ENCODE results near the gene TNS3. TPM values are rescaled to one million over a fixed set of nuclear protein-coding genes. Genes with fewer than 3 reads are reported as not detected.

Gene TNS3
- total and polyA plus RNA-seq, 3 experiments from 2014 or later = 1.4 to 1.5 TPM; not detected in 1

DNA sequence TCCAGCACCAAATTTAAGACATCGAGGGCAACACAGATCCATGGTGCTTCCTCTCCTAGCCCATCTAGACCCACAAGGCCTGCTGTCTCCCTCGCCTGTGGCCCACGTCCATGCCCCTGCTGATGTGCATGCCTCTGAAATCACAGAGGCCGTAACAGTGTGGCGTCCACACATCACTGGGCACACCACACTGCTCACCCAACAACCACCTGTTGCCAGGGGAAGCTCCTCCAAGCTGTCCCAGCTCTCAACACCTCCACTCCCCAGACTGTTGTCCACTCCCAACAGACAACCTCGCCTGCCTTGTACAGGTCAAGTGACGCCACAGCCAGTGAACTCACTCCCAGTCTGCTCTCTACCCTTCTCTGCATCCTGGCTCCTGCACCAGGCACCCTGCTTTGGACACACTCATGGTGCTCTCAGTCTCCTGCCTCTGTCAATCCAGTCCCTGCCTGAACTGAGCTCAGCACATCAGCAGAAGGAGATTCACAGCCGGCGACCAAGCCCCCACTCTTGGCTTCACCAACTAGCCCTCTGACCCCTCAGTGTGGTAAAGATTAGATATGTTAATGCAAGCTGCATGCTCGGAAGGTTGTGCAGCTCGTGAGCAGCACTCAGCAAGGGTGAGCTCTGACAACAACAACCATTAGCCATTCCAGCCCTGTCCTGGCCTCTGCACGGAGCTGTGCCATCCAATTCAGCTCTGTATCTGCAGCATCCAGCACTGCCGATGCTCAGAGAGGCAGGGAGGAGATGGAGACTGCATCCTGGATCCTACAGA is 197.0 kb downstream of the TNS3 start:
- Mint-ChIP-seq H3K9me3 (peaks cover 0 to 7% (median 0%) of the 10 kb centered on the region in 5 donors), H3K27ac (no peak overlapping the region), H3K27me3 (peaks cover 0 to 4% of the 10 kb centered on the region in 2 donors), H3K4me1 (no peaks in the 10 kb centered on the region), H3K4me3 (no peak overlapping the region), H3K36me3 (no peaks in the 10 kb centered on the region)
- H3K4me3 ChIP-seq (ENCODE audit: low read length) = no peak overlapping the region
- no peak for DNase-seq
- H3K27me3 ChIP-seq (ENCODE audit: insufficient read depth, low read length, poor library complexity, severe bottlenecking) = no peaks in the 10 kb centered on the region
- ChIA-PET CTCF (no interaction called here), POLR2A (no interaction called here)
- H3K27ac ChIP-seq (ENCODE audit: low read depth, low read length) = no peak overlapping the region
- no peaks in the 10 kb centered on the region for H3K9me3 ChIP-seq (ENCODE audit: low read length)
- no peaks in the 10 kb centered on the region for H3K4me1 ChIP-seq (ENCODE audit: insufficient read depth, low read length)
- no peaks in the 10 kb centered on the region for H3K36me3 ChIP-seq (ENCODE audit: insufficient read depth, low read length)

DNA sequence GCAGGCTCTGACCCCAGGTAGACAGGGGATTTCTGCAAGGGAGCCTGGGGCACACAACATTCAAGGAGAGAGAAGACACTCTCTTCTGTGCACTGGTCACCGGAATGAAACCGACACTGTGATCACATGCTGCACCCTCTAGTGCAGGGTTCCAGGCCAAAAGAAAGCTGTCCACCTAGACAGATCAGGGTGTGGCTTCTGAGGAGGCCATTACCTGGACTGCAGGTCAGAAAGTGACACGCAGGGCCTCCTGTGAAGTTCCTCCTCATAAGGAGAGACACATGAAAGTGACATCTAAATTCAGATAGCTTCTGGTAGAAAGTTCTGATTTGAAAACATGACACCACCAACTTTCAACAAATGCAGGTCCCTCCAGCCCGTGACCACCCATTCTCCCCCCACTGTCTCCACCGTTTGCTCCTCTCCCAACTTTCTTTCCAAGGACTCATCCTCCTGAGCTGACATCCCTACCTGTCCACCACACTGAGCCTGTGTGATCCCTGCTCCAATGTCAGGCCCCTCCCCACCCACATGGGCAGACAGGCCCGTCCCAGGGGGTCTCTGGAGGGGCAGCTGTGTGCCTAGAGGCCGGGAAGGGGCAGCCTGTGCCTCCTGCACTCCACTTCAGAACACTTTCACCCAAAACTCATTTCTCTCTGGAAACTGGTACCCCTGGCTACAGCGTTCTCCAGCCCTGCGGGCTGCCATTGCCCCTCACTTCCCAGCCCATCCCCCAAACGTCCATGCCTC is 198.0 kb downstream of the TNS3 start:
- Mint-ChIP-seq H3K27me3 (peaks cover 0 to 4% of the 10 kb centered on the region in 2 donors), H3K27ac (no peak overlapping the region), H3K9me3 (peaks cover 0 to 7% (median 0%) of the 10 kb centered on the region in 5 donors), H3K4me1 (no peaks in the 10 kb centered on the region), H3K36me3 (no peaks in the 10 kb centered on the region), H3K4me3 (no peak overlapping the region)
- no peak for DNase-seq
- no peak overlapping the region for H3K4me3 ChIP-seq (ENCODE audit: low read length)
- POLR2A ChIA-PET = no interaction called here
- no peaks in the 10 kb centered on the region for H3K9me3 ChIP-seq (ENCODE audit: low read length)
- no peaks in the 10 kb centered on the region for H3K4me1 ChIP-seq (ENCODE audit: insufficient read depth, low read length)
- H3K27me3 ChIP-seq (ENCODE audit: insufficient read depth, low read length, poor library complexity, severe bottlenecking) = no peaks in the 10 kb centered on the region
- no peaks in the 10 kb centered on the region for H3K36me3 ChIP-seq (ENCODE audit: insufficient read depth, low read length)
- no peak overlapping the region for H3K27ac ChIP-seq (ENCODE audit: low read depth, low read length)
- CTCF ChIA-PET = no interaction called here

DNA sequence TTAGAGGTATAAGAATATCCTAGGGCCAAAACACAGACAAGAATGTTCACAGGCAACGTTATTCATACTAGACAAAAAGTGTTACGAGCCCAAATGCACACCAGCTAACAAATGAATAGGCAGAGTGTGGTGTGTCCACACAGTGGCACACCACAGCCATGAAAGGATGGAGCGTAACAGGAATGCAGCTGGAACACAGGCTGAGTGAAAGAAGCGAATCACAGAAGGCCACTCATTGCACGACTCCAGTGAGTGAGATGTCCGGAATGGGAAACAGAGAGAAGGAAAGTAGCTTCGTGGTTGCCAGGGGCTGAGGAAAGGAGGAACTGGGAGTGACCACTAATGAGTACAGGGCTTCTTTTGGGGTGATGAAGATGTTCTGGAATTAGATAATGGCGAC is 198.8 kb downstream of the TNS3 start:
- POLR2A ChIA-PET = no interaction called here
- Histone ChIP-seq H3K9me3 (ENCODE audit: low read length) (no peaks in the 10 kb centered on the region), H3K27ac (ENCODE audit: low read depth, low read length) (no peak overlapping the region), H3K4me3 (ENCODE audit: low read length) (no peak overlapping the region), H3K27me3 (ENCODE audit: insufficient read depth, low read length, poor library complexity, severe bottlenecking) (no peaks in the 10 kb centered on the region), H3K4me1 (ENCODE audit: insufficient read depth, low read length) (no peaks in the 10 kb centered on the region), H3K36me3 (ENCODE audit: insufficient read depth, low read length) (no peaks in the 10 kb centered on the region)
- Mint-ChIP-seq H3K27ac (no peak overlapping the region), H3K4me1 (no peaks in the 10 kb centered on the region), H3K4me3 (no peak overlapping the region), H3K36me3 (no peaks in the 10 kb centered on the region), H3K9me3 (peaks cover 0 to 7% (median 0%) of the 10 kb centered on the region in 5 donors), H3K27me3 (peaks cover 0 to 4% of the 10 kb centered on the region in 2 donors)
- no peak for DNase-seq
- CTCF ChIA-PET = no interaction called here

DNA sequence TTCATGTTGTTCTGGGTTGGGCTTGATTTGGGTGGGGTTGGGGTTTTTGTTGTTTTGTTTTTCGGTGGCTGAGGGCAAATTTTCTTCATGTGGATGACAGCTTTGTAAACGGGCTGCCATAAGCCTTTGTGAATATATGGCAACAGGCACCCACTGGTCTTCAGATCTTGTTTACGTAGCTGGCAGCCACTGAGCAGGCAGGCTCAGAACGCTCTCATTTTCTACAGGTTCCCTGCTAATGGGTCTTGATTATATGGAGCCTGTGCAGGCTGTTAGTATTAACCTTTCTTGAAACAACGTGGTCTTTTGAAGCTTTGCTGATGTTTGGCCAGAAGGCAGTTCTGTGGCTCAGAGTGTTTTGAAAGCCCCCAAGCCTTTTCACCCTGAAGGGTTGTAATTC is 199.7 kb downstream of the TNS3 start:
- Mint-ChIP-seq H3K27ac (no peak overlapping the region), H3K9me3 (peaks cover 0 to 7% (median 0%) of the 10 kb centered on the region in 5 donors), H3K27me3 (peaks cover 0 to 4% of the 10 kb centered on the region in 2 donors), H3K4me1 (no peaks in the 10 kb centered on the region), H3K36me3 (no peaks in the 10 kb centered on the region), H3K4me3 (no peak overlapping the region)
- Histone ChIP-seq H3K4me1 (ENCODE audit: insufficient read depth, low read length) (no peaks in the 10 kb centered on the region), H3K4me3 (ENCODE audit: low read length) (no peak overlapping the region), H3K36me3 (ENCODE audit: insufficient read depth, low read length) (no peaks in the 10 kb centered on the region), H3K27me3 (ENCODE audit: insufficient read depth, low read length, poor library complexity, severe bottlenecking) (no peaks in the 10 kb centered on the region), H3K9me3 (ENCODE audit: low read length) (no peaks in the 10 kb centered on the region), H3K27ac (ENCODE audit: low read depth, low read length) (no peak overlapping the region)
- POLR2A ChIA-PET = no interaction called here
- CTCF ChIA-PET = no interaction called here
- DNase-seq = no peak

DNA sequence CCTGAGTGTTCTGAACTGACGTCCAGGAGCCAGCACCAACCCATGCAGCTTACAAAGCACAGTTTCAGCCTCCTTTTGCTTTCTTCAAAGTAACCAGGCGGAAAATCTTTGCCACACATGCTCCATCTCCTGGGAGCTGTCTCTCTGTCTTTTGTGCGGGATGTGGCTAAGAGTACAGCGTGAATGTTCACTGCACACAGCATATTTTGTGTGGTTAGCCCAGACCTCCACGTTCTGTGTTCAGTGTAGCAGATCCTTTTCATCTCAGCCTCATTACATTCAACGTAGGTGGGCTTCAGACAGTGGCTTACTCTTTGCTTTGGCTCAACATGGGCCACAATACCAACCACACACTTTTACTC is 200.8 kb downstream of the TNS3 start:
- H3K4me3 Mint-ChIP-seq = no peak overlapping the region
- H3K27ac Mint-ChIP-seq = no peak overlapping the region
- ChIA-PET CTCF (no interaction called here), POLR2A (no interaction called here)
- H3K4me1 Mint-ChIP-seq = no peaks in the 10 kb centered on the region
- Histone ChIP-seq H3K27me3 (ENCODE audit: insufficient read depth, low read length, poor library complexity, severe bottlenecking) (no peaks in the 10 kb centered on the region), H3K9me3 (ENCODE audit: low read length) (no peaks in the 10 kb centered on the region), H3K4me1 (ENCODE audit: insufficient read depth, low read length) (no peaks in the 10 kb centered on the region), H3K4me3 (ENCODE audit: low read length) (no peak overlapping the region), H3K36me3 (ENCODE audit: insufficient read depth, low read length) (no peaks in the 10 kb centered on the region), H3K27ac (ENCODE audit: low read depth, low read length) (no peak overlapping the region)
- no peaks in the 10 kb centered on the region for H3K36me3 Mint-ChIP-seq
- peaks cover 0 to 7% (median 0%) of the 10 kb centered on the region in 5 donors for H3K9me3 Mint-ChIP-seq
- DNase-seq = no peak
- peaks cover 0 to 3% of the 10 kb centered on the region in 2 donors for H3K27me3 Mint-ChIP-seq

DNA sequence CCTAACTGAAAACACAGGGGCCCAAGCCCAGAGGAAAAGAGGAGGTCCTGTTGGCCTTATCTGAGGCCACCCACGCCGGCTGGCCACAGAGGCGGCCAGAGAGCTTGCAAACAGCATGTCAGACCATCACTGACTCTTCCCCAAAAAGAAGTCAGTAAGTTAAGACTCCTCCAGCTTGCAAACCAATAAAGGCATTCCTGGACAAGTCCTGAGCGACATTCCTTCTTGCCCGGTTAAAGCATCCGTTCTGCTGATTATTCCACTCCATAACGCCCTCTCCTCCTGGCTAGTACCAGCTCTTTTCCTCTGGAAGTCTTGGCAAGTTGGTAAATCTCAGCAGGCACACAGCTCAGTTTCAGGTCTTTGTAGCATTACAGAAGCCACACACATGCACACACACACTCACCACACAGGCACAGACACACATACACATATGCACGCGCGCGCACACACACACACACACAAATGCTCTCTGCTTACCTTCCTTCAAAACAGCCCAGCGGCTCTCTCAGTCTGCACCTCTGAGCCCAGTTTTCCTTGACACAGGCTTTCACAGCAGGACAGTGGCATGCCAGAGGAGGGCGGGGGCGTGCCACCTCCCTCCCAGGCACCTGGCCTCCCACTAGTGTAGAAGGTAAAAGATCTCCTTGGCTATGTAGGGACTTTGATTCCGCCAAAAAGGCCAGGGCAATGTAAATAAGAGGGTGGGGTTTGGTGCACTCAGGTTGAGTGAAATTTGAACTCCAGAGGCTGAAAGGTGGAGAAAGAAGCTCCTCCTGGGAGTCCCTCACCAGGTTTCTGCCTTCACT is 201.4 kb downstream of the TNS3 start:
- DNase-seq = no peak
- ChIA-PET POLR2A (no interaction called here), CTCF (no interaction called here)
- H3K36me3 Mint-ChIP-seq = no peaks in the 10 kb centered on the region
- H3K4me1 Mint-ChIP-seq = no peaks in the 10 kb centered on the region
- H3K27me3 Mint-ChIP-seq = peaks cover 0 to 3% of the 10 kb centered on the region in 2 donors
- H3K9me3 Mint-ChIP-seq = peaks cover 0 to 12% (median 2%) of the 10 kb centered on the region in 5 donors
- no peak overlapping the region for H3K27ac Mint-ChIP-seq
- Histone ChIP-seq H3K36me3 (ENCODE audit: insufficient read depth, low read length) (no peaks in the 10 kb centered on the region), H3K27ac (ENCODE audit: low read depth, low read length) (no peak overlapping the region), H3K4me3 (ENCODE audit: low read length) (no peak overlapping the region), H3K9me3 (ENCODE audit: low read length) (no peaks in the 10 kb centered on the region), H3K4me1 (ENCODE audit: insufficient read depth, low read length) (no peaks in the 10 kb centered on the region), H3K27me3 (ENCODE audit: insufficient read depth, low read length, poor library complexity, severe bottlenecking) (no peaks in the 10 kb centered on the region)
- no peak overlapping the region for H3K4me3 Mint-ChIP-seq

DNA sequence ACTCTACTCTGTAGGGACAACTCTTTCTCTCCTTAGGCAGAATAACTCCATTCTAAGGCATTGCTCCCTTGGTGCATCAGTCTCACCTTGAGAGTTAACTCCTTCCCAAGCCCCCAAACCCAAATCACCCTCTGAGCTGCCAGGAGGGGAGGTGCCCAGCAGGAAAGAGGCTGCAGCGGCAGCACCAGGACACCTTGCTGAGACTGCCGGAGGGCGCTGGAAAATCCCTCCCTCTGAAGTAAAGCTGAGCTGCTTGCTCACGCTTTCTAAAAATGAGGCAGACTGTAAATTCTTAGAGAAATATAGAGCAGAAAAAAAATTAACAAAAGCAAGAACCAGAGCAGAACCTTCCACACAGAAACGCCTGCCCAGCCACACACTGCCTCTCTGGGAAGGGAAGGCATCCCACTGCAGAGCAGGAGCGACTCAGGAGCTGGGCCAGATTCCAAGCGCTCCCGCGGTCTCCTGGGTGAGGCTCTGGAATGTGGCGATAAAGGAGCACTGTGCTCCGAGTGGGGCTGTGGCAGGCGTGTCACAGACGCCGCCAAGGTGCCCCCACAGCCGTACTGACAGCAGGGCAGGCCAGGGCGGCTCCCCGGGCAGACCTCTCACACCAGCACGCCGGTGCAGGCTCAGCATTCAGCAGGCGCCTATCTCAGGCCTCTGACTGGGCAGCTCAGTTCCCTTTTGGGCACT is 202.1 kb downstream of the TNS3 start:
- Histone ChIP-seq H3K4me3 (ENCODE audit: low read length) (no peak overlapping the region), H3K9me3 (ENCODE audit: low read length) (no peaks in the 10 kb centered on the region), H3K4me1 (ENCODE audit: insufficient read depth, low read length) (no peaks in the 10 kb centered on the region), H3K27me3 (ENCODE audit: insufficient read depth, low read length, poor library complexity, severe bottlenecking) (no peaks in the 10 kb centered on the region), H3K36me3 (ENCODE audit: insufficient read depth, low read length) (no peaks in the 10 kb centered on the region), H3K27ac (ENCODE audit: low read depth, low read length) (no peak overlapping the region)
- H3K27me3 Mint-ChIP-seq = peaks cover 0 to 3% of the 10 kb centered on the region in 2 donors
- H3K9me3 Mint-ChIP-seq = peaks cover 0 to 12% (median 2%) of the 10 kb centered on the region in 5 donors
- no peaks in the 10 kb centered on the region for H3K4me1 Mint-ChIP-seq
- ChIA-PET CTCF (no interaction called here), POLR2A (no interaction called here)
- H3K27ac Mint-ChIP-seq = no peak overlapping the region
- H3K36me3 Mint-ChIP-seq = no peaks in the 10 kb centered on the region
- H3K4me3 Mint-ChIP-seq = no peak overlapping the region
- no peak for DNase-seq

Data from CD8-positive, alpha-beta memory T cell (primary cell).